ENCODE data around the gene DIRAS1. TPM values are rescaled to one million over a fixed set of nuclear protein-coding genes. Genes with fewer than 3 reads are reported as not detected.

DIRAS1 gene
- total and polyA plus RNA-seq, 2 experiments from 2014 or later, result 2.8 to 18.6 TPM

GRCh38 chr19:2665103-2665502 is 56.1 kb downstream of the DIRAS1 start (continued):
- TF ChIP-seq REST (IDR thresholded peaks at IDR 0.05; ENCODE audit: unreplicated experiment), result no peak
- TF ChIP-seq ZNF114 (CRISPR knock-in tag; IDR thresholded peaks at IDR 0.05), result no peak

Other genes starting within 250 kb of the DIRAS1 start
- gene GADD45B, start 245.2 kb downstream of the DIRAS1 start, total RNA-seq (2014; rRNA removed; shearing (Covaris generic)), result 12.3 and 15.2 TPM in 2 replicates
- gene GADD45B, start 245.2 kb downstream of the DIRAS1 start, polyA plus RNA-seq (2016; fragmentation: Nextera tagmentation; extraction: Ambion mirVana), result 15.8 and 16.6 TPM in 2 replicates
- 5.4 and 8.3 TPM in 2 replicates for gene GNG7, start 18.7 kb downstream of the DIRAS1 start, total RNA-seq (2014; rRNA removed; shearing (Covaris generic))
- 5.1 and 5.8 TPM in 2 replicates for gene GNG7, start 18.7 kb downstream of the DIRAS1 start, polyA plus RNA-seq (2016; fragmentation: Nextera tagmentation; extraction: Ambion mirVana)
- 46.5 and 47.4 TPM in 2 replicates for gene SLC39A3, start 18.6 kb upstream of the DIRAS1 start, total RNA-seq (2014; rRNA removed; shearing (Covaris generic))
- gene SLC39A3, start 18.6 kb upstream of the DIRAS1 start, polyA plus RNA-seq (2016; fragmentation: Nextera tagmentation; extraction: Ambion mirVana), result 30.9 and 33.5 TPM in 2 replicates
- 79.3 and 102 TPM in 2 replicates for gene SGTA, start 61.9 kb upstream of the DIRAS1 start, total RNA-seq (2014; rRNA removed; shearing (Covaris generic))
- 69.4 and 71.6 TPM in 2 replicates for gene SGTA, start 61.9 kb upstream of the DIRAS1 start, polyA plus RNA-seq (2016; fragmentation: Nextera tagmentation; extraction: Ambion mirVana)
- gene THOP1, start 64.1 kb upstream of the DIRAS1 start, total RNA-seq (2014; rRNA removed; shearing (Covaris generic)), result 229 and 268 TPM in 2 replicates
- 110 and 111 TPM in 2 replicates for gene THOP1, start 64.1 kb upstream of the DIRAS1 start, polyA plus RNA-seq (2016; fragmentation: Nextera tagmentation; extraction: Ambion mirVana)
- gene ZNF554, start 98.5 kb upstream of the DIRAS1 start, total RNA-seq (2014; rRNA removed; shearing (Covaris generic)), result 3.8 and 7.5 TPM in 2 replicates
- gene ZNF554, start 98.5 kb upstream of the DIRAS1 start, polyA plus RNA-seq (2016; fragmentation: Nextera tagmentation; extraction: Ambion mirVana), result 1.4 and 2.0 TPM in 2 replicates
- 7.5 and 11.4 TPM in 2 replicates for gene ZNF555, start 120.1 kb upstream of the DIRAS1 start, total RNA-seq (2014; rRNA removed; shearing (Covaris generic))
- gene ZNF555, start 120.1 kb upstream of the DIRAS1 start, polyA plus RNA-seq (2016; fragmentation: Nextera tagmentation; extraction: Ambion mirVana), result 2.9 and 3.5 TPM in 2 replicates
- not detected in 2 replicates for gene ZNF556, start 146.0 kb upstream of the DIRAS1 start, total RNA-seq (2014; rRNA removed; shearing (Covaris generic))
- not detected in 2 replicates for gene ZNF556, start 146.0 kb upstream of the DIRAS1 start, polyA plus RNA-seq (2016; fragmentation: Nextera tagmentation; extraction: Ambion mirVana)
- 7.6 and 10.8 TPM in 2 replicates for gene ZNF57, start 179.6 kb upstream of the DIRAS1 start, total RNA-seq (2014; rRNA removed; shearing (Covaris generic))
- 4.8 and 6.4 TPM in 2 replicates for gene ZNF57, start 179.6 kb upstream of the DIRAS1 start, polyA plus RNA-seq (2016; fragmentation: Nextera tagmentation; extraction: Ambion mirVana)
- 4.1 and 4.5 TPM in 2 replicates for gene ZNF77, start 223.6 kb upstream of the DIRAS1 start, total RNA-seq (2014; rRNA removed; shearing (Covaris generic))
- 3.3 and 3.7 TPM in 2 replicates for gene ZNF77, start 223.6 kb upstream of the DIRAS1 start, polyA plus RNA-seq (2016; fragmentation: Nextera tagmentation; extraction: Ambion mirVana)

Data from GM23338 (cell line).